IMR-90 (cell line): Measurements from ENCODE around the gene SPART. TPM values are rescaled to one million over a fixed set of nuclear protein-coding genes. Genes with fewer than 3 reads are reported as not detected.

Experiments used
- ATAC-seq: fragments of 200-7000 bp; cut with Tn5 transposase; 2 replicates; pipeline ENCODE4 v1.9.1; 2020; ENCODE audit warnings: low read depth, mild to moderate bottlenecking, moderate library complexity
- BruUV-seq: library from RNA; stranded (reverse); fragments of 400-500 nt; replicated peaks from 2 replicates; lab custom pipeline; 2021; lab: Mats Ljungman, UMichigan
- CTCF ChIA-PET: fragments of 300-600 bp; formaldehyde crosslinking; extraction: SDS; loops from one replicate; lab custom pipeline; 2021; ENCODE audit warnings: antibody characterized with exemption; lab: Yijun Ruan, JAX
- POLR2A ChIA-PET: fragments of 300-600 bp; sonication (Branson Sonifier 250); formaldehyde crosslinking; loops from one replicate; lab custom pipeline; 2022; ENCODE audit warnings: antibody characterized with exemption; ENCODE audit not compliant: unreplicated experiment; lab: Charles Lee
- DNase-seq: peaks from one replicate; pipeline ENCODE4 v3.0.0; 2013
- H2AFZ ChIP-seq: replicated peaks from 2 replicates; pipeline ENCODE3; 2013; ENCODE audit warnings: low read length, mild to moderate bottlenecking; ENCODE audit not compliant: poor library complexity
- H2AK5ac ChIP-seq: 2 replicates; pipeline ENCODE4 v1.6.1; 2013; ENCODE audit warnings: low read depth, low read length, inconsistent platforms
- H2AK9ac ChIP-seq: replicated peaks from 2 replicates; pipeline ENCODE3; 2013; ENCODE audit warnings: mild to moderate bottlenecking, low read depth, low read length, moderate library complexity; ENCODE audit not compliant: poor library complexity
- H2BK120ac ChIP-seq: 2 replicates; pipeline ENCODE4 v1.6.1; 2013; ENCODE audit warnings: low read depth, low read length, inconsistent platforms
- H2BK15ac ChIP-seq: 3 replicates; pipeline ENCODE4 v1.6.1; 2013; ENCODE audit warnings: low read depth, low read length, inconsistent platforms
- H2BK20ac ChIP-seq: 2 replicates; pipeline ENCODE4 v1.6.1; 2013; ENCODE audit warnings: low read depth, mild to moderate bottlenecking, inconsistent platforms, low read length, moderate library complexity
- H2BK5ac ChIP-seq: 2 replicates; pipeline ENCODE4 v1.6.1; 2013; ENCODE audit warnings: mild to moderate bottlenecking, low read depth, low read length, inconsistent platforms; ENCODE audit not compliant: poor library complexity, severe bottlenecking
- H3K14ac ChIP-seq: replicated peaks from 2 replicates; pipeline ENCODE4 v1.6.1; 2013; ENCODE audit warnings: low read depth, low read length, inconsistent platforms
- H3K18ac ChIP-seq: 2 replicates; pipeline ENCODE4 v1.6.1; 2013; ENCODE audit warnings: low read depth, low read length, control low read depth
- H3K23ac ChIP-seq: 2 replicates; pipeline ENCODE4 v1.6.1; 2013; ENCODE audit warnings: low read depth, low read length, inconsistent platforms
- H3K27ac ChIP-seq: 2 replicates; pipeline ENCODE4 v1.5.1; 2013; ENCODE audit warnings: mild to moderate bottlenecking, control low read depth, low read length; ENCODE audit not compliant: insufficient read depth
- H3K27me3 ChIP-seq: 2 replicates; pipeline ENCODE4 v1.6.1; 2013; ENCODE audit warnings: low read length; ENCODE audit not compliant: control insufficient read depth, insufficient read depth
- H3K36me3 ChIP-seq: 2 replicates; pipeline ENCODE4 v1.6.1; 2013; ENCODE audit warnings: low read length, mixed read lengths; ENCODE audit not compliant: control insufficient read depth, insufficient read depth
- H3K4ac ChIP-seq: 2 replicates; pipeline ENCODE4 v1.6.1; 2013; ENCODE audit warnings: low read depth, low read length, inconsistent platforms
- H3K4me1 ChIP-seq: 2 replicates; pipeline ENCODE4 v1.6.1; 2013; ENCODE audit warnings: low read length, mixed read lengths; ENCODE audit not compliant: control insufficient read depth, insufficient read depth
- H3K4me2 ChIP-seq: 2 replicates; pipeline ENCODE4 v1.6.1; 2013; ENCODE audit warnings: low read depth, mild to moderate bottlenecking, control low read depth, low read length, moderate library complexity
- H3K4me3 ChIP-seq: 2 replicates; pipeline ENCODE4 v1.5.1; 2013; ENCODE audit warnings: low read depth, mild to moderate bottlenecking, control low read depth, low read length, moderate library complexity; ENCODE audit not compliant: insufficient read depth
- H3K56ac ChIP-seq: 2 replicates; pipeline ENCODE4 v1.6.1; 2013; ENCODE audit warnings: low read length, inconsistent platforms; ENCODE audit not compliant: insufficient read depth; ENCODE audit errors: extremely low read depth
- H3K79me1 ChIP-seq, 2 experiments: 2 replicates each; pipeline ENCODE4 v1.6.1; 2013; ENCODE audit warnings: low read length in 2 of 2, inconsistent platforms in 1 of 2, low read depth in 1 of 2
- H3K9ac ChIP-seq: 2 replicates; pipeline ENCODE4 v1.6.1; 2013; ENCODE audit warnings: low read depth, low read length, control low read depth
- H3K9me1 ChIP-seq: 2 replicates; pipeline ENCODE4 v1.6.1; 2013; ENCODE audit warnings: low read length, inconsistent platforms; ENCODE audit not compliant: insufficient read depth
- H3K9me3 ChIP-seq: 2 replicates; pipeline ENCODE4 v1.6.1; 2013; ENCODE audit warnings: low read length; ENCODE audit not compliant: control insufficient read depth, insufficient read depth
- H4K20me1 ChIP-seq: 2 replicates; pipeline ENCODE4 v1.6.1; 2013; ENCODE audit warnings: low read length, inconsistent platforms; ENCODE audit not compliant: insufficient read depth
- H4K5ac ChIP-seq: 2 replicates; pipeline ENCODE4 v1.6.1; 2013; ENCODE audit warnings: mild to moderate bottlenecking, low read depth, low read length, control low read depth
- H4K8ac ChIP-seq, 2 experiments: 2 replicates each; pipeline ENCODE4 v1.6.1; 2013; ENCODE audit warnings: low read depth in 2 of 2, low read length in 2 of 2, control low read depth in 1 of 2, inconsistent platforms in 1 of 2
- H4K91ac ChIP-seq: 2 replicates; pipeline ENCODE4 v1.6.1; 2013; ENCODE audit warnings: low read depth, low read length, inconsistent platforms; ENCODE audit not compliant: insufficient read depth
- BHLHE40 ChIP-seq: fragments of 150-350 bp; IDR thresholded peaks from 2 replicates; pipeline ENCODE4 v1.6.1; 2016; ENCODE audit warnings: mild to moderate bottlenecking, low read depth, low read length
- CEBPB ChIP-seq: IDR thresholded peaks from 2 replicates; pipeline ENCODE4 v1.6.1; 2012; ENCODE audit warnings: low read depth, low read length, improper control_type of control experiment
- CHD1 ChIP-seq: IDR thresholded peaks from 2 replicates; pipeline ENCODE4 v1.6.1; 2012; ENCODE audit warnings: low read depth, low read length, improper control_type of control experiment
- CTCF ChIP-seq: conservative IDR thresholded peaks from 2 replicates; pipeline ENCODE4 v1.5.1; 2012; ENCODE audit warnings: mild to moderate bottlenecking, low read depth, low read length, improper control_type of control experiment
- FOS ChIP-seq: fragments of 150-350 bp; IDR thresholded peaks from 2 replicates; pipeline ENCODE4 v1.6.1; 2016; ENCODE audit warnings: low read depth, low read length
- MAFK ChIP-seq: IDR thresholded peaks from 2 replicates; pipeline ENCODE4 v1.6.1; 2012; ENCODE audit warnings: low read depth, low read length, improper control_type of control experiment
- MXI1 ChIP-seq: IDR thresholded peaks from 2 replicates; pipeline ENCODE4 v1.6.1; 2012; ENCODE audit warnings: low read depth, mild to moderate bottlenecking, low read length, moderate library complexity, borderline replicate concordance
- NFE2L2 ChIP-seq: fragments of 150-350 bp; IDR thresholded peaks from 2 replicates; pipeline ENCODE4 v1.6.1; 2016; ENCODE audit warnings: low read depth, mild to moderate bottlenecking, low read length
- POLR2A ChIP-seq: IDR thresholded peaks from 2 replicates; pipeline ENCODE4 v1.6.1; 2012; ENCODE audit warnings: mild to moderate bottlenecking, low read depth, low read length
- RAD21 ChIP-seq: IDR thresholded peaks from 2 replicates; pipeline ENCODE4 v1.6.1; 2012; ENCODE audit warnings: low read length, improper control_type of control experiment
- RCOR1 ChIP-seq: IDR thresholded peaks from 2 replicates; pipeline ENCODE4 v1.6.1; 2012; ENCODE audit warnings: mild to moderate bottlenecking, low read length, improper control_type of control experiment; ENCODE audit not compliant: insufficient replicate concordance
- RFX5 ChIP-seq: IDR thresholded peaks from 2 replicates; pipeline ENCODE4 v1.8.0; 2012; ENCODE audit warnings: low read depth, mild to moderate bottlenecking, low read length, moderate library complexity
- SMC3 ChIP-seq: fragments of 150-350 bp; IDR thresholded peaks from 2 replicates; pipeline ENCODE4 v1.6.1; 2016; ENCODE audit warnings: low read depth, mild to moderate bottlenecking, antibody characterized with exemption, low read length, moderate library complexity
- USF2 ChIP-seq: fragments of 150-350 bp; IDR thresholded peaks from 2 replicates; pipeline ENCODE4 v1.6.1; 2017; ENCODE audit warnings: mild to moderate bottlenecking, antibody characterized with exemption, low read length, low read depth
- WGBS, 2 experiments: methylation state at CpG; one replicate each; pipeline versions ENCODE4 v1.1.5 to v1.1.7; 2013; ENCODE audit warnings: missing lambda C conversion rate in 2 of 2; ENCODE audit not compliant: insufficient read length in 1 of 2; ENCODE audit errors: extremely low coverage in 2 of 2; 5-methylcytosine and 5-hydroxymethylcytosine counted together
- dilution Hi-C: fragments of 300-500 bp; cut with HindIII; formaldehyde crosslinking; loops from one replicate; pipeline ENCODE4 v1.14.3; 2018; ENCODE audit warnings: low sequenced_read_pairs; ENCODE audit not compliant: unreplicated experiment
- in situ Hi-C: fragments of 300-500 bp; cut with MboI; formaldehyde crosslinking; loops from 3 replicates; pipeline ENCODE4 v1.14.3; 2019; ENCODE audit warnings: low sequenced_read_pairs, inconsistent platforms, mixed read lengths
- intact Hi-C: fragments of 100-400 bp; cut with micrococcal nuclease; formaldehyde crosslinking; loops from 2 replicates; pipeline ENCODE4 v1.10.0; 2022
- polyA plus RNA-seq, 3 experiments: library from polyadenylated mRNA; depleted of rRNA; stranded (reverse); fragments of >200 nt; gene quantifications; 2 replicates each; pipeline ENCODE4 v1.2.3, GENCODE V29; 2012; ENCODE audit warnings: low replicate concordance in 1 of 3
- total RNA-seq: library from RNA; depleted of rRNA; stranded (reverse); fragments of >200 nt; gene quantifications from 2 replicates; pipeline ENCODE4 v1.2.3, GENCODE V29; 2012
- TF ChIP-seq, protein P1 (sequence below): fragments of 150-350 bp; IDR thresholded peaks from 2 replicates; pipeline ENCODE4 v1.6.1; 2016; ENCODE audit warnings: low read depth, mild to moderate bottlenecking, low read length, moderate library complexity, borderline replicate concordance

SPART gene
- total and polyA plus RNA-seq, 2 of the 4 experiments (the other 2 are of a cell fraction): 43.8 to 110 TPM

DNA sequence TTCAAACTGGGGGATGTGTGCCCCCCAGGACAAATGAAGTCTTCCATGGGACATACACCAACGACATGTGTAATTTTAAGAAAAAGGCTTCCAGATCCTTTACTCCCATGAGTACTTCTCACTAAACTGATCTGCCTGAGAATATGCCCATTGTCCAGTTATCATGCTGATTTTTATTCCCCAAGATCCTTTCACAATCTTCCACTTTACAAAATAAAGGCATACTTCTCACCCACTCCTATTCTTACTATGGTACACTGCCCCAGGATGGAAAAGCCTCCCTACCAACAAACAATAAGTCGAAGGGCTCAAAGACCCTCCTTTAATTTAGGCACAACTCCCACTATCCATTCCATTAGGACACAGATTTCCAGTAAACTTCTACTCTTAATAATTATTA lies 3.5 kb downstream of the SPART start:
- H2AK9ac ChIP-seq: no peak overlapping the region
- H2AK5ac ChIP-seq: no peak overlapping the region
- no peaks in the 10 kb centered on the region for H3K36me3 ChIP-seq
- H2AFZ ChIP-seq: no peak overlapping the region
- peaks cover 47% of the 10 kb centered on the region for H4K20me1 ChIP-seq
- no peak overlapping the region for H2BK120ac ChIP-seq
- H3K18ac ChIP-seq: no peak overlapping the region
- POLR2A ChIA-PET: interaction anchor here (0.5 kb wide), 1 partner anchor 44 kb away, joined by 9 read pairs; no protein-coding TSS in a partner anchor
- H3K4ac ChIP-seq: no peak overlapping the region
- H4K91ac ChIP-seq: no peak overlapping the region
- no peak overlapping the region for H3K27ac ChIP-seq
- no CpG with 5 or more reads among the region's 2 CpGs for WGBS, 2 experiments
- no peak overlapping the region for H3K4me2 ChIP-seq
- ATAC-seq: no peak
- peaks cover 5% of the 10 kb centered on the region; the same call in 1 of the 2 replicates for H3K4me1 ChIP-seq
- H2BK5ac ChIP-seq: no peak overlapping the region
- intact Hi-C loops: loop anchor here (10.0 kb wide), 2 partner anchors 472 to 652 kb away; partner anchors contain the start of genes ALG5 and RFXAP
- in situ Hi-C loops: loop anchor here (25.0 kb wide), 1 partner anchor 645 kb away; the partner anchor contains the start of gene ALG5
- no peak overlapping the region for H3K4me3 ChIP-seq
- no TSS peak for BruUV-seq
- no peak overlapping the region for H4K5ac ChIP-seq
- 0 out of 2 replicates have a peak overlapping the region, but pooled peaks have one; percentile 16 for H3K23ac ChIP-seq
- no peaks in the 10 kb centered on the region for H3K27me3 ChIP-seq
- H3K9ac ChIP-seq: no peak overlapping the region
- H3K79me1 ChIP-seq: peaks cover 3 to 47% of the 10 kb centered on the region in 2 experiments
- no peak overlapping the region for H2BK15ac ChIP-seq
- H2BK20ac ChIP-seq: no peak overlapping the region
- CTCF ChIA-PET: no interaction called here
- no peak for DNase-seq
- TF ChIP-seq MAFK: no peak
- TF ChIP-seq BHLHE40: no peak
- TF ChIP-seq SMC3: no peak
- TF ChIP-seq RAD21: no peak
- no peak for TF ChIP-seq POLR2A
- TF ChIP-seq NFE2L2: no peak
- TF ChIP-seq FOS: no peak
- TF ChIP-seq MXI1: no peak
- no peak for TF ChIP-seq USF2
- no peak for TF ChIP-seq CTCF
- TF ChIP-seq CEBPB: no peak
- TF ChIP-seq RCOR1: no peak
- no peak for TF ChIP-seq CHD1
- no peak for TF ChIP-seq RFX5
- TF ChIP-seq, protein P1, sequence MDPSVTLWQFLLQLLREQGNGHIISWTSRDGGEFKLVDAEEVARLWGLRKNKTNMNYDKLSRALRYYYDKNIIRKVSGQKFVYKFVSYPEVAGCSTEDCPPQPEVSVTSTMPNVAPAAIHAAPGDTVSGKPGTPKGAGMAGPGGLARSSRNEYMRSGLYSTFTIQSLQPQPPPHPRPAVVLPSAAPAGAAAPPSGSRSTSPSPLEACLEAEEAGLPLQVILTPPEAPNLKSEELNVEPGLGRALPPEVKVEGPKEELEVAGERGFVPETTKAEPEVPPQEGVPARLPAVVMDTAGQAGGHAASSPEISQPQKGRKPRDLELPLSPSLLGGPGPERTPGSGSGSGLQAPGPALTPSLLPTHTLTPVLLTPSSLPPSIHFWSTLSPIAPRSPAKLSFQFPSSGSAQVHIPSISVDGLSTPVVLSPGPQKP: no peak
- dilution Hi-C loops: no loop called here
- no peak overlapping the region for H4K8ac ChIP-seq
- no peak overlapping the region for H3K14ac ChIP-seq
- H3K56ac ChIP-seq: no peak overlapping the region
- H3K9me1 ChIP-seq: peaks cover 5% of the 10 kb centered on the region
- no peaks in the 10 kb centered on the region for H3K9me3 ChIP-seq
